Trophoblast cell (in vitro differentiated cells and primary cell): ENCODE measurements around the gene SIL1.
A peak's percentile ranks its signal among the peaks of the same experiment; 100 is the strongest.

Experiments
- DNase-seq, 2 donors: peaks; one replicate each; pipeline ENCODE4 v3.0.0-alpha.2; 2016
- H2AFZ ChIP-seq: 2 replicates; pipeline ENCODE4 v1.6.1; 2013; ENCODE audit warnings: low read length, moderate library complexity, mild to moderate bottlenecking; ENCODE audit not compliant: insufficient read depth, poor library complexity
- H2AK5ac ChIP-seq: 2 replicates; pipeline ENCODE4 v1.6.1; 2013; ENCODE audit warnings: mild to moderate bottlenecking, low read length
- H2BK120ac ChIP-seq: 2 replicates; pipeline ENCODE4 v1.6.1; 2013; ENCODE audit warnings: low read length, mild to moderate bottlenecking, moderate library complexity; ENCODE audit not compliant: insufficient read depth, poor library complexity
- H2BK12ac ChIP-seq: 2 replicates; pipeline ENCODE4 v1.6.1; 2013; ENCODE audit warnings: mild to moderate bottlenecking, low read length, moderate library complexity
- H2BK5ac ChIP-seq: 2 replicates; pipeline ENCODE4 v1.6.1; 2013; ENCODE audit warnings: low read length, low read depth, moderate library complexity, mild to moderate bottlenecking; ENCODE audit not compliant: poor library complexity
- H3K14ac ChIP-seq: 2 replicates; pipeline ENCODE4 v1.6.1; 2013; ENCODE audit warnings: mild to moderate bottlenecking, low read length
- H3K18ac ChIP-seq: 2 replicates; pipeline ENCODE4 v1.6.1; 2013; ENCODE audit warnings: mild to moderate bottlenecking, low read length
- H3K23ac ChIP-seq: 2 replicates; pipeline ENCODE4 v1.6.1; 2013; ENCODE audit warnings: low read length
- H3K27ac ChIP-seq: 2 replicates; pipeline ENCODE4 v1.5.1; 2013; ENCODE audit warnings: low read depth, mild to moderate bottlenecking, inconsistent platforms, low read length, moderate library complexity
- H3K27me3 ChIP-seq: 2 replicates; pipeline ENCODE4 v1.6.1; 2013; ENCODE audit warnings: inconsistent platforms, mild to moderate bottlenecking, low read length, moderate library complexity; ENCODE audit not compliant: insufficient read depth
- H3K36me3 ChIP-seq, 2 experiments: 1 replicate in 1 of 2; 2 replicates in 1 of 2; pipeline ENCODE4 v1.6.1; 2013; ENCODE audit warnings: low read length in 2 of 2, mild to moderate bottlenecking in 2 of 2, moderate library complexity in 1 of 2; ENCODE audit not compliant: insufficient read depth in 2 of 2, control insufficient read depth in 1 of 2
- H3K4ac ChIP-seq: 2 replicates; pipeline ENCODE4 v1.6.1; 2013; ENCODE audit warnings: low read depth, mild to moderate bottlenecking, low read length, moderate library complexity
- H3K4me1 ChIP-seq, 2 experiments: 1 replicate in 1 of 2; 2 replicates in 1 of 2; pipeline ENCODE4 v1.6.1; 2013; ENCODE audit warnings: low read length in 2 of 2, mild to moderate bottlenecking in 2 of 2, moderate library complexity in 1 of 2; ENCODE audit not compliant: insufficient read depth in 2 of 2, control insufficient read depth in 1 of 2
- H3K4me2 ChIP-seq: 2 replicates; pipeline ENCODE4 v1.6.1; 2013; ENCODE audit warnings: inconsistent platforms, mild to moderate bottlenecking, low read length, moderate library complexity
- H3K4me3 ChIP-seq: 2 replicates; pipeline ENCODE4 v1.5.1; 2013; ENCODE audit warnings: mild to moderate bottlenecking, low read depth, low read length, inconsistent platforms
- H3K79me1 ChIP-seq: one replicate; pipeline ENCODE4 v1.6.1; 2013; ENCODE audit warnings: low read length
- H3K79me2 ChIP-seq: 2 replicates; pipeline ENCODE4 v1.6.1; 2013; ENCODE audit warnings: low read length, mild to moderate bottlenecking; ENCODE audit not compliant: control insufficient read depth, insufficient read depth, poor library complexity
- H3K9ac ChIP-seq: 2 replicates; pipeline ENCODE4 v1.6.1; 2013; ENCODE audit warnings: mild to moderate bottlenecking, low read length
- H3K9me3 ChIP-seq: 2 replicates; pipeline ENCODE4 v1.6.1; 2013; ENCODE audit warnings: low read depth, mild to moderate bottlenecking, control low read depth, inconsistent platforms, low read length; ENCODE audit not compliant: insufficient read depth
- H4K12ac ChIP-seq: 2 replicates; pipeline ENCODE4 v1.6.1; 2013; ENCODE audit warnings: low read depth, mild to moderate bottlenecking, low read length, moderate library complexity
- H4K8ac ChIP-seq: 2 replicates; pipeline ENCODE4 v1.6.1; 2013; ENCODE audit warnings: low read depth, mild to moderate bottlenecking, low read length, moderate library complexity
- H4K91ac ChIP-seq: one replicate; pipeline ENCODE4 v1.6.1; 2013; ENCODE audit warnings: low read depth, mild to moderate bottlenecking, low read length, moderate library complexity
- WGBS: extraction: QIAGEN DNeasy Blood & Tissue Kit; methylation state at CpG from one replicate; pipeline ENCODE4 v1.1.7; 2013; ENCODE audit warnings: missing lambda C conversion rate; ENCODE audit not compliant: insufficient read length, insufficient coverage; ENCODE audit errors: extremely low coverage; 5-methylcytosine and 5-hydroxymethylcytosine counted together

The SIL1 gene

GRCh38 chr5:139241139-139241538 is 43.0 kb upstream of the SIL1 start:
- no peak overlapping the region for H3K4me3 ChIP-seq
- H4K91ac ChIP-seq: no peak overlapping the region
- H3K23ac ChIP-seq: no peak overlapping the region
- H3K9ac ChIP-seq: no peak overlapping the region
- H2BK5ac ChIP-seq: no peak overlapping the region
- no peaks in the 10 kb centered on the region for H3K9me3 ChIP-seq
- H3K4me2 ChIP-seq: no peak overlapping the region
- no peak overlapping the region for H3K14ac ChIP-seq
- H3K79me2 ChIP-seq: no peaks in the 10 kb centered on the region
- H3K27ac ChIP-seq: no peak overlapping the region
- WGBS: no CpG with 5 or more reads among the region's 4 CpGs
- H4K8ac ChIP-seq: no peak overlapping the region
- no peak for DNase-seq
- H3K18ac ChIP-seq: no peak overlapping the region
- no peaks in the 10 kb centered on the region for H3K27me3 ChIP-seq
- no peaks in the 10 kb centered on the region for H3K79me1 ChIP-seq
- H2BK120ac ChIP-seq: no peak overlapping the region
- H3K36me3 ChIP-seq: no peaks in the 10 kb centered on the region
- peaks cover 0 to 1% of the 10 kb centered on the region in 2 experiments for H3K4me1 ChIP-seq
- H2BK12ac ChIP-seq: no peak overlapping the region
- no peak overlapping the region for H4K12ac ChIP-seq
- no peak overlapping the region for H2AK5ac ChIP-seq
- no peak overlapping the region for H3K4ac ChIP-seq
- no peak overlapping the region for H2AFZ ChIP-seq

DNA sequence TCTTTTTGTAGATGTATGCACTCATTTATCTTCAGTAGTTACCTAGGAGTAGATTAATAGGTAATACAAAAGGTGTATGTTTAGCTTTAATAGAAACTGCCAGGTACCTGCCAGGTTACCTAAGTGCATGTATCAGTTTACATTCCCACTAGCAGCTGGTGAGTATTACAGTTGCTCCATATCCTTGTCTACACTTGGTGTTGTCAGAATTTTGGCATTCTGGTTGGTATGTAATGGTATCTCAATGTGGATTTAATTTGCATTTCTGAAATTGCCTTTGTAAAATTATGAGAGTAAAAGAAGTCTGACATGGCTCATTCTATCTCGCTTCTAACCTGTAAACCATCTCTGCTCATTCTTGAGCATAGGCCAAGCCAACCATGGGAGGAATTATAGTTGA is 38.3 kb upstream of the SIL1 start:
- Histone ChIP-seq H3K18ac (no peak overlapping the region), H2BK5ac (no peak overlapping the region), H3K79me1 (peaks cover 2% of the 10 kb centered on the region), H2AFZ (no peak overlapping the region), H3K9ac (no peak overlapping the region), H3K4ac (no peak overlapping the region), H3K4me1 (peaks cover 0 to 2% of the 10 kb centered on the region in 2 experiments), H4K91ac (no peak overlapping the region), H4K12ac (no peak overlapping the region), H3K27ac (no peak overlapping the region), H2BK12ac (no peak overlapping the region), H3K23ac (no peak overlapping the region), H3K4me3 (no peak overlapping the region), H3K27me3 (no peaks in the 10 kb centered on the region), H3K9me3 (no peaks in the 10 kb centered on the region), H3K4me2 (no peak overlapping the region), H3K36me3 (no peaks in the 10 kb centered on the region), H2BK120ac (no peak overlapping the region), H3K79me2 (no peaks in the 10 kb centered on the region), H4K8ac (no peak overlapping the region), H2AK5ac (no peak overlapping the region), H3K14ac (no peak overlapping the region)
- peak; percentile 15 to 62 for DNase-seq
- no CpG with 5 or more reads among the region's 1 CpG for WGBS

DNA sequence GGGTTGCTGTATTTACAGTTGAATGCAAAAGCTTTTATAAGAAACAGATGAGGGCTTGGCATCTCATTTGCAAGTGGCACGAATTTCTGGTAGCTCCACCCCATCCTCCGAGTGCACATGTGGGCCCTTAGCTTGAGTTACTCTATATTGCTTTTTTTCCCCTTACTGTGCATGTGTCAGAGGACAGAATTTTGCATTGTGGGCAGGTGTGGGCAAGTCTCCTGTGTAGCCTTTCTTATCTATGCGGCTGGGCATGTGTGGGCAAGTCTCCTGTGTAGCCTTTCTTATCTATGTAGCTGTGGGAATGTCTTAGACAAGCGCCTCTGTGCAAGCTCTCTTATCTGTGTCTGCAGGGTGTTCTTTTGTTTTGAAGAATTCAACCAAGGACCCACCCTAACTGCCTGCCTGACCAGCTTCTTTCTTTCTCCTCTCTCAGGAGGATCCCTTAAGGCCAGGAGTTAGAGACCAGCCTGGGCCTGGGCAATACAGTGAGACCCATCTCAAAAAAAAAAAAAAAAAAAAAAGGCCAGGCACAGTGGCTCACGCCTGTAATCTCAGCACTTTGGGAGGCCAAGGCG is 34.1 kb upstream of the SIL1 start:
- peak; percentile 22 to 41 for DNase-seq
- Histone ChIP-seq H3K4me1 (peaks cover 0 to 2% of the 10 kb centered on the region in 2 experiments), H2AK5ac (no peak overlapping the region), H3K9ac (no peak overlapping the region), H3K9me3 (no peaks in the 10 kb centered on the region), H3K27ac (peak overlapping the region; percentile 34), H3K79me2 (no peaks in the 10 kb centered on the region), H4K12ac (no peak overlapping the region), H3K27me3 (no peaks in the 10 kb centered on the region), H2BK5ac (peak overlapping the region; percentile 19), H2BK12ac (no peak overlapping the region), H4K8ac (no peak overlapping the region), H3K4me2 (no peak overlapping the region), H3K4ac (no peak overlapping the region), H3K36me3 (no peaks in the 10 kb centered on the region), H2AFZ (no peak overlapping the region), H4K91ac (peak overlapping the region; percentile 43), H2BK120ac (peak overlapping the region; percentile 7), H3K79me1 (peaks cover 2% of the 10 kb centered on the region), H3K4me3 (no peak overlapping the region), H3K14ac (no peak overlapping the region), H3K23ac (no peak overlapping the region), H3K18ac (no peak overlapping the region)
- no CpG with 5 or more reads among the region's 6 CpGs for WGBS

DNA sequence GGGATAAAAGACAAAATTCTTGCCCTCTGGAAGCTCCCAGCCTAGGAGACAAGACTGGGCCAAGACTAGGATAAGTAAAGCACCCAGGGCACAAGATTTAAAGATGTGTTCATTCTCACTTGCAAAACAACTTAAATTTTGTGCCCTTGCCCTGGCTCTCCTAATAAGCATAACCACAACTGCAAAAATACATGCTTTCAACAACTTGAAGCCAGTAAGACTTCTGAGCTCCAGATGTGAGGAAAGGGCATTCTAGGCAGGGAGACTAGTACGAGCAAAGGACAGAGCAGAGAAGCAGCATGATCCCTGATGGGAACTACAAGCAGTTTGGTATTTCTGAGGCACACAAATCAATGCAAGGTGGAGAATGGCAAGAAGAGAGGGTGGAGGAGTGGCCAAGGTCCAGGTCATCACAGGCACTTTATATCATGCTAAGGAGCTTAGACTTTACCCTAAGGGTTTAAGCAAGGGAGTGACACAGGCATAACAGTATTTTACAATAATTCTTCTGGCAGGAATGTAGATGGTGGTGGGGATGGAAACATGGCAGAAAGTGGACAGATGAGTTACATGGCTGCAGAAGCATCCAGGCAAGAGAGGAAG is 30.1 kb upstream of the SIL1 start:
- no peak overlapping the region for H4K12ac ChIP-seq
- peaks cover 0 to 2% of the 10 kb centered on the region in 2 experiments for H3K4me1 ChIP-seq
- no peak overlapping the region for H2BK12ac ChIP-seq
- H3K9ac ChIP-seq: no peak overlapping the region
- H3K9me3 ChIP-seq: no peaks in the 10 kb centered on the region
- no peak overlapping the region for H3K4me2 ChIP-seq
- no peak overlapping the region for H3K14ac ChIP-seq
- no peak for DNase-seq
- H3K23ac ChIP-seq: no peak overlapping the region
- H3K27me3 ChIP-seq: no peaks in the 10 kb centered on the region
- WGBS: no CpG with 5 or more reads among the region's 1 CpG
- H2AFZ ChIP-seq: no peak overlapping the region
- no peak overlapping the region for H4K91ac ChIP-seq
- H3K4me3 ChIP-seq: no peak overlapping the region
- no peak overlapping the region for H3K18ac ChIP-seq
- H3K79me1 ChIP-seq: peaks cover 2% of the 10 kb centered on the region
- no peaks in the 10 kb centered on the region for H3K79me2 ChIP-seq
- H2AK5ac ChIP-seq: no peak overlapping the region
- H2BK5ac ChIP-seq: no peak overlapping the region
- H3K27ac ChIP-seq: no peak overlapping the region
- H2BK120ac ChIP-seq: no peak overlapping the region
- no peak overlapping the region for H4K8ac ChIP-seq
- no peak overlapping the region for H3K4ac ChIP-seq
- no peaks in the 10 kb centered on the region for H3K36me3 ChIP-seq
